IPS DF 6.9 (cell line): ENCODE measurements around the gene TANGO6.

Experiments used
- DNase-seq: peaks from one replicate; pipeline ENCODE4 v3.0.0-alpha.2; 2013; ENCODE audit warnings: low read depth, low spot score
- H3K27ac ChIP-seq: one replicate; pipeline ENCODE4 v1.5.1; 2013; ENCODE audit warnings: low read length, control low read depth
- H3K27me3 ChIP-seq: 2 replicates; pipeline ENCODE4 v1.6.1; 2013; ENCODE audit warnings: mild to moderate bottlenecking, low read length; ENCODE audit not compliant: control insufficient read depth, insufficient read depth
- H3K36me3 ChIP-seq: 2 replicates; pipeline ENCODE4 v1.6.1; 2013; ENCODE audit warnings: low read length; ENCODE audit not compliant: control insufficient read depth, insufficient read depth
- H3K4me1 ChIP-seq: 2 replicates; pipeline ENCODE4 v1.6.1; 2013; ENCODE audit warnings: low read length; ENCODE audit not compliant: control insufficient read depth, insufficient read depth
- H3K4me3 ChIP-seq: 2 replicates; pipeline ENCODE4 v1.5.1; 2013; ENCODE audit warnings: mild to moderate bottlenecking, low read length
- H3K9me3 ChIP-seq: 2 replicates; pipeline ENCODE4 v1.6.1; 2013; ENCODE audit warnings: low read length, inconsistent platforms; ENCODE audit not compliant: control insufficient read depth, insufficient read depth
- WGBS: extraction: QIAGEN DNeasy Blood & Tissue Kit; methylation state at CpG from one replicate; pipeline ENCODE4 v1.1.7; 2013; ENCODE audit warnings: mixed read lengths, missing lambda C conversion rate; ENCODE audit not compliant: insufficient read length, insufficient coverage; 5-methylcytosine and 5-hydroxymethylcytosine counted together

Gene TANGO6

GRCh38 chr16:68961778-68962402 is 118.6 kb downstream of the TANGO6 start:
- no peaks in the 10 kb centered on the region for H3K36me3 ChIP-seq
- DNase-seq = no peak
- H3K27me3 ChIP-seq = no peaks in the 10 kb centered on the region
- H3K27ac ChIP-seq = no peak overlapping the region
- H3K4me1 ChIP-seq = peaks cover 7% of the 10 kb centered on the region
- H3K4me3 ChIP-seq = no peak overlapping the region
- WGBS = no CpG with 5 or more reads among the region's 4 CpGs
- H3K9me3 ChIP-seq = no peaks in the 10 kb centered on the region

GRCh38 chr16:68969338-68969737 is 126.0 kb downstream of the TANGO6 start:
- Histone ChIP-seq H3K36me3 (no peaks in the 10 kb centered on the region), H3K4me3 (no peak overlapping the region), H3K9me3 (no peaks in the 10 kb centered on the region), H3K4me1 (peaks cover 8% of the 10 kb centered on the region), H3K27ac (no peak overlapping the region), H3K27me3 (no peaks in the 10 kb centered on the region)
- WGBS = no CpG with 5 or more reads among the region's 2 CpGs
- no peak for DNase-seq

- Histone ChIP-seq H3K27ac (no peak overlapping the region), H3K9me3 (no peaks in the 10 kb centered on the region), H3K36me3 (no peaks in the 10 kb centered on the region), H3K4me3 (no peak overlapping the region), H3K4me1 (peaks cover 8% of the 10 kb centered on the region), H3K27me3 (no peaks in the 10 kb centered on the region)
- no CpG with 5 or more reads among the region's 4 CpGs for WGBS
- peak; percentile 66 for DNase-seq
These were observed 128.7 kb downstream of the TANGO6 start for GRCh38 chr16:68972013-68972412.

- Histone ChIP-seq H3K9me3 (no peaks in the 10 kb centered on the region), H3K4me1 (peaks cover 8% of the 10 kb centered on the region), H3K4me3 (no peak overlapping the region), H3K27ac (no peak overlapping the region), H3K27me3 (no peaks in the 10 kb centered on the region), H3K36me3 (no peaks in the 10 kb centered on the region)
- peak; percentile 71 for DNase-seq
- WGBS = no CpG with 5 or more reads among the region's 4 CpGs
These were observed 129.4 kb downstream of the TANGO6 start for GRCh38 chr16:68972720-68973119.

GRCh38 chr16:68973611-68974120 is 130.3 kb downstream of the TANGO6 start:
- Histone ChIP-seq H3K4me1 (peaks cover 8% of the 10 kb centered on the region), H3K9me3 (no peaks in the 10 kb centered on the region), H3K27ac (no peak overlapping the region), H3K4me3 (no peak overlapping the region), H3K36me3 (no peaks in the 10 kb centered on the region), H3K27me3 (no peaks in the 10 kb centered on the region)
- WGBS = no CpG with 5 or more reads among the region's 7 CpGs
- no peak for DNase-seq

- Histone ChIP-seq H3K36me3 (no peaks in the 10 kb centered on the region), H3K4me3 (no peak overlapping the region), H3K27me3 (no peaks in the 10 kb centered on the region), H3K9me3 (no peaks in the 10 kb centered on the region), H3K4me1 (peaks cover 5% of the 10 kb centered on the region), H3K27ac (no peak overlapping the region)
- DNase-seq = no peak
- WGBS = no CpG with 5 or more reads among the region's 2 CpGs
These were observed 135.1 kb downstream of the TANGO6 start for GRCh38 chr16:68978303-68978954.

- Histone ChIP-seq H3K27me3 (no peaks in the 10 kb centered on the region), H3K9me3 (no peaks in the 10 kb centered on the region), H3K4me1 (no peaks in the 10 kb centered on the region), H3K27ac (no peak overlapping the region), H3K4me3 (no peak overlapping the region), H3K36me3 (no peaks in the 10 kb centered on the region)
- WGBS = no CpG with 5 or more reads among the region's 15 CpGs
- no peak for DNase-seq
These were observed 137.5 kb downstream of the TANGO6 start for GRCh38 chr16:68980695-68981315.

- H3K4me1 ChIP-seq = no peaks in the 10 kb centered on the region
- WGBS = no CpG with 5 or more reads among the region's 2 CpGs
These were observed 138.6 kb downstream of the TANGO6 start for GRCh38 chr16:68981971-68982370.

GRCh38 chr16:68984467-68984866 is 141.1 kb downstream of the TANGO6 start:
- Histone ChIP-seq H3K27me3 (no peaks in the 10 kb centered on the region), H3K27ac (no peak overlapping the region), H3K36me3 (no peaks in the 10 kb centered on the region), H3K4me1 (no peaks in the 10 kb centered on the region), H3K4me3 (no peak overlapping the region), H3K9me3 (no peaks in the 10 kb centered on the region)
- WGBS = no CpG with 5 or more reads among the region's 1 CpG
- DNase-seq = no peak

More at GRCh38 chr16:68981971-68982370, 138.6 kb downstream of the TANGO6 start:
- DNase-seq = no peak
- H3K9me3 ChIP-seq = no peaks in the 10 kb centered on the region
- H3K36me3 ChIP-seq = no peaks in the 10 kb centered on the region
- no peaks in the 10 kb centered on the region for H3K27me3 ChIP-seq
- H3K27ac ChIP-seq = no peak overlapping the region
- no peak overlapping the region for H3K4me3 ChIP-seq

GRCh38 chr16:68985268-68985667 is 141.9 kb downstream of the TANGO6 start:
- no peak overlapping the region for H3K4me3 ChIP-seq
- no CpG with 5 or more reads among the region's 5 CpGs for WGBS
- H3K27me3 ChIP-seq = no peaks in the 10 kb centered on the region
- H3K9me3 ChIP-seq = no peaks in the 10 kb centered on the region
- no peaks in the 10 kb centered on the region for H3K36me3 ChIP-seq
- H3K4me1 ChIP-seq = no peaks in the 10 kb centered on the region
- DNase-seq = no peak
- no peak overlapping the region for H3K27ac ChIP-seq
